ENCODE data around the gene FBXL16. TPM values are rescaled to one million over a fixed set of nuclear protein-coding genes. Genes with fewer than 3 reads are reported as not detected.

Gene FBXL16
- polyA plus RNA-seq, 1 donor (not counting 4 experiments of a cell fraction or from before 2014, with no cell fraction given): 0.81 TPM

- peaks cover 15% of the 10 kb centered on the region for H3K4me1 ChIP-seq (ENCODE audit: control insufficient read depth, extremely low read depth, insufficient read depth, low read length)
- H3K27ac ChIP-seq (ENCODE audit: control insufficient read depth, insufficient read depth, low read length): no peak overlapping the region
- no peak overlapping the region for H3K4me3 ChIP-seq (ENCODE audit: control insufficient read depth in 2 of 3, extremely low read depth in 1 of 3, insufficient read depth in 2 of 3, low read depth in 1 of 3, low read length in 3 of 3)
- peaks cover 3% of the 10 kb centered on the region for H4K20me1 ChIP-seq (ENCODE audit: control insufficient read depth, extremely low read depth, insufficient read depth, low read length)
- no peak for TF ChIP-seq CTCF (optimal IDR thresholded peaks at IDR 0.05 in 1 of 3, IDR thresholded peaks at IDR 0.05 in 1 of 3, conservative IDR thresholded peaks at IDR 0.05 in 1 of 3; ENCODE audit: extremely low read depth in 1 of 3, insufficient read depth in 2 of 3, low read length in 3 of 3)
- TF ChIP-seq EZH2 (IDR thresholded peaks at IDR 0.05; ENCODE audit: low read length): no peak
- dilution Hi-C loops (cut with MboI; ENCODE audit: extremely low pct_ligation_motif_present, low sequenced_read_pairs): no loop called here
- DNase-seq (ENCODE audit: low read depth, low spot score) (no peak), FAIRE-seq (no peak)
- H3K9me1 ChIP-seq (ENCODE audit: control insufficient read depth, extremely low read depth, insufficient read depth, low read length): peaks cover 2% of the 10 kb centered on the region
- H3K9me3 ChIP-seq (ENCODE audit: control insufficient read depth, low read depth, low read length): no peaks in the 10 kb centered on the region
- H3K9ac ChIP-seq (ENCODE audit: control insufficient read depth, extremely low read depth, insufficient read depth, low read length): no peak overlapping the region
- no peaks in the 10 kb centered on the region for H3K79me2 ChIP-seq (ENCODE audit: control insufficient read depth, insufficient read depth, low read length)
- H3K4me2 ChIP-seq (ENCODE audit: control insufficient read depth, extremely low read depth, insufficient read depth, low read depth, low read length): no peak overlapping the region
- H2AFZ ChIP-seq (ENCODE audit: control insufficient read depth, low read length): no peak overlapping the region
- H3K27me3 ChIP-seq (ENCODE audit: control insufficient read depth, extremely low read depth, insufficient read depth, low read length): no peaks in the 10 kb centered on the region
- peaks cover 0 to 1% of the 10 kb centered on the region in 2 experiments for H3K36me3 ChIP-seq (ENCODE audit: control insufficient read depth in 2 of 2, extremely low read depth in 1 of 2, insufficient read depth in 2 of 2, low read length in 2 of 2)
Observed at GRCh38 chr16:722835-723633, 17.4 kb upstream of the FBXL16 start.

- Histone ChIP-seq H3K27me3 (ENCODE audit: control insufficient read depth, extremely low read depth, insufficient read depth, low read length) (no peaks in the 10 kb centered on the region), H3K9me3 (ENCODE audit: control insufficient read depth, low read depth, low read length) (no peaks in the 10 kb centered on the region), H3K36me3 (ENCODE audit: control insufficient read depth in 2 of 2, extremely low read depth in 1 of 2, insufficient read depth in 2 of 2, low read length in 2 of 2) (peaks cover 0 to 1% of the 10 kb centered on the region in 2 experiments), H3K4me1 (ENCODE audit: control insufficient read depth, extremely low read depth, insufficient read depth, low read length) (peaks cover 15% of the 10 kb centered on the region), H4K20me1 (ENCODE audit: control insufficient read depth, extremely low read depth, insufficient read depth, low read length) (peaks cover 3% of the 10 kb centered on the region), H3K4me2 (ENCODE audit: control insufficient read depth, extremely low read depth, insufficient read depth, low read depth, low read length) (peak overlapping the region; percentile 76), H3K79me2 (ENCODE audit: control insufficient read depth, insufficient read depth, low read length) (peaks cover under 1% of the 10 kb centered on the region), H2AFZ (ENCODE audit: control insufficient read depth, low read length) (no peak overlapping the region), H3K9ac (ENCODE audit: control insufficient read depth, extremely low read depth, insufficient read depth, low read length) (no peak overlapping the region), H3K4me3 (ENCODE audit: control insufficient read depth in 2 of 3, extremely low read depth in 1 of 3, insufficient read depth in 2 of 3, low read depth in 1 of 3, low read length in 3 of 3) (peak overlapping the region; percentile 51 to 83 (median 81)), H3K27ac (ENCODE audit: control insufficient read depth, insufficient read depth, low read length) (no peak overlapping the region), H3K9me1 (ENCODE audit: control insufficient read depth, extremely low read depth, insufficient read depth, low read length) (peaks cover 2% of the 10 kb centered on the region)
- dilution Hi-C loops (cut with MboI; ENCODE audit: extremely low pct_ligation_motif_present, low sequenced_read_pairs): no loop called here
- TF ChIP-seq CTCF (optimal IDR thresholded peaks at IDR 0.05 in 1 of 3, IDR thresholded peaks at IDR 0.05 in 1 of 3, conservative IDR thresholded peaks at IDR 0.05 in 1 of 3; ENCODE audit: extremely low read depth in 1 of 3, insufficient read depth in 2 of 3, low read length in 3 of 3) (no peak), EZH2 (IDR thresholded peaks at IDR 0.05; ENCODE audit: low read length) (no peak)
- DNase-seq (ENCODE audit: low read depth, low spot score): no peak
- FAIRE-seq: no peak
Observed at GRCh38 chr16:721765-722540, 16.4 kb upstream of the FBXL16 start.

Data from keratinocyte (primary cell).